ENCODE results near the gene FSTL4.

The FSTL4 gene

GRCh38 chr5:133525126-133525525 lies 87.2 kb downstream of the FSTL4 start:
- Mint-ChIP-seq H3K4me3 (no peak overlapping the region), H3K36me3 (ENCODE audit: low read depth) (no peaks in the 10 kb centered on the region), H3K27ac (no peak overlapping the region), H3K4me1 (ENCODE audit: low read depth) (no peaks in the 10 kb centered on the region), H3K27me3 (ENCODE audit: low read depth) (peaks cover 6% of the 10 kb centered on the region), H3K9me3 (no peaks in the 10 kb centered on the region)
- no peak for DNase-seq (ENCODE audit: low spot score)

DNA sequence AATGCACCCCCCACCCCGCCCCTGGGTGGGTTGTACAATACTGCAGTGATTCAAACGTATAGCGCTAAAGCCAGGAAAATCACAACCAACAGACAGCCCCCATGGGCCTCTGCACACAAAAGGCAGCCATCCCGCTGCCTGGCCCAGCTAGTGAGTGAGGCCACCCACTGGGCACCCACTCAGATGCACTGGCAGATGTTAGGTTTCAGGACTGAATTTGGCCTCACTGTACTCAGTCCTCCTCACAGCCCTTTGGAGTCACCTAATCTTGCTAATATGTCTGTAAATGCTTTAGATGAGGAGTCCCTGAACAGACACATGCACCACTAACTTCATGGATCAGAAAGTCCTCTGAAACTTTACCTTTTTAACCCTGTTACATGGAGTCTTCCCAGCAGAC lies 87.7 kb downstream of the FSTL4 start:
- Mint-ChIP-seq H3K4me1 (ENCODE audit: low read depth) (no peaks in the 10 kb centered on the region), H3K27ac (no peak overlapping the region), H3K27me3 (ENCODE audit: low read depth) (peaks cover 6% of the 10 kb centered on the region), H3K4me3 (no peak overlapping the region), H3K36me3 (ENCODE audit: low read depth) (no peaks in the 10 kb centered on the region), H3K9me3 (no peaks in the 10 kb centered on the region)
- DNase-seq (ENCODE audit: low spot score): no peak

GRCh38 chr5:133523961-133524586 lies 88.3 kb downstream of the FSTL4 start:
- Mint-ChIP-seq H3K27me3 (ENCODE audit: low read depth) (peaks cover 6% of the 10 kb centered on the region), H3K4me1 (ENCODE audit: low read depth) (no peaks in the 10 kb centered on the region), H3K4me3 (no peak overlapping the region), H3K36me3 (ENCODE audit: low read depth) (no peaks in the 10 kb centered on the region), H3K27ac (no peak overlapping the region), H3K9me3 (no peaks in the 10 kb centered on the region)
- no peak for DNase-seq (ENCODE audit: low spot score)

DNA sequence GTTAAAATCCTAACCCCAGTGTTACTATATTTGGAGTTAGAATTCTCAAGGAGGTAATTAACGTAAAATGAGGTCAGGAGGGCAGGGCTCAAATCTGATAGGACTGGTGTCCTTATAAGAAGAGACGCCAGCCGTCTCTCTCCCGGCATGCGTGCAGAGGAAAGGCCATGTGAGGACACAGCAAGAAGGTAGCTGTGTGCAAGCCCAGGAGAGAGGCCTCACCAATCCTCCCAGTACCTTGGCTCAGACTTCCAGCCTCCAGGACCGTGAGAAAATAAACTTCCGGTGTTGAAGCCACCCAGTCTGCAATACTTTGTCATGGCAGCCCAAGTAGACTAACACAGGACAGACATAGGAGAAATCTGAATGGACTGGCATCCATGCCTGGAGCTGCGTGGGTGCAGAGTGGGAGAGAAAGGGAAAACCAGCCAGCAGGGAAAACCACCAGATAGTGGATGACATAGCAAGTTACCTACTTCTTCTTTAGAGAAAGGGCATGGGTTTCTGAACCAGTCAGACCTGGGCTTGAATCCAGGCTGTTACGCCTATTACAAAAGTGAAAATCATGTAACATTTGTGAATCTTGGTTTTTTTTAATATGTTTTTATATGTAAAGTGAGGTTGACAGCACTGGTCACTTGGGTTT lies 89.2 kb downstream of the FSTL4 start:
- Mint-ChIP-seq H3K27me3 (ENCODE audit: low read depth) (peaks cover 6% of the 10 kb centered on the region), H3K4me3 (no peak overlapping the region), H3K36me3 (ENCODE audit: low read depth) (no peaks in the 10 kb centered on the region), H3K27ac (no peak overlapping the region), H3K4me1 (ENCODE audit: low read depth) (no peaks in the 10 kb centered on the region), H3K9me3 (no peaks in the 10 kb centered on the region)
- no peak for DNase-seq (ENCODE audit: low spot score)

GRCh38 chr5:133521801-133522200 lies 90.5 kb downstream of the FSTL4 start:
- Mint-ChIP-seq H3K27me3 (ENCODE audit: low read depth) (peaks cover 12% of the 10 kb centered on the region), H3K4me1 (ENCODE audit: low read depth) (no peaks in the 10 kb centered on the region), H3K9me3 (no peaks in the 10 kb centered on the region), H3K27ac (no peak overlapping the region), H3K36me3 (ENCODE audit: low read depth) (no peaks in the 10 kb centered on the region), H3K4me3 (no peak overlapping the region)
- DNase-seq (ENCODE audit: low spot score): no peak

DNA sequence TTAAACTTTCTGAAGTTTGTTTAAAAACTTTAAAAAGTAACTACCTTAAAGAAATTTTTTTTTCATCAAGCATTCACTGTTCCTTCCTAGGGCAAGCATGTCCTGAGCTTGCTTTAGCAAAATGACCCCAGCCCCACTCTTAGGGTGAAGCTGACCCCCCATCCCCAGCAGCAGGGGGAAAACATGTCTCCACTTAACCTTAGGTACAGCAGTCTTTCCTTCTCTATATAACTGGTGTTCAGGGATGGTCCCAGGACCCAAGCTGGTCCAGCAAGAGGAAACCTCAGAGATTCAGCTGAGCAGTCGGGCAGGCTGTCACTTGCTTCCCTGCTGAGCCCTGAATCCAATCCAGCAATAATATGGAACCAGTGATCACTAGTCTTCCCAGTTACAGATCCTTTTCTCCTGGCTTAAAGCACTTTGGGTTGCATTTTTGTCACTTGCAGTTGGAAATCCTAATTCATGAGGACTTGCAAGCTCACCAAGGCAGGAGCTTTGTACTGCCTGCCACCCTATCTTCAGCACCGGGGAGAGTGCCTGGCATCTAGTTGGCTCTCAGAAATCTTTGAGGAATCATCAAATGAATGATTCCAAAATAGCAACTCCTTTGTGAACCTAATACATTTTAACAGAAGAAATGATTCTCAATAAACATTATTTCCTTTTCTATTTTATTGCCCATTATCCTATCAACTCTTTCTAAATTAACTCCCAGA lies 91.2 kb downstream of the FSTL4 start:
- Mint-ChIP-seq H3K27ac (no peak overlapping the region), H3K27me3 (ENCODE audit: low read depth) (peaks cover 12% of the 10 kb centered on the region), H3K4me3 (no peak overlapping the region), H3K36me3 (ENCODE audit: low read depth) (no peaks in the 10 kb centered on the region), H3K9me3 (no peaks in the 10 kb centered on the region), H3K4me1 (ENCODE audit: low read depth) (no peaks in the 10 kb centered on the region)
- no peak for DNase-seq (ENCODE audit: low spot score)

GRCh38 chr5:133520062-133520461 lies 92.3 kb downstream of the FSTL4 start:
- no peak for DNase-seq (ENCODE audit: low spot score)
- H3K9me3 Mint-ChIP-seq: no peaks in the 10 kb centered on the region
- peaks cover 12% of the 10 kb centered on the region for H3K27me3 Mint-ChIP-seq (ENCODE audit: low read depth)
- no peaks in the 10 kb centered on the region for H3K36me3 Mint-ChIP-seq (ENCODE audit: low read depth)
- no peak overlapping the region for H3K27ac Mint-ChIP-seq
- H3K4me3 Mint-ChIP-seq: no peak overlapping the region
- H3K4me1 Mint-ChIP-seq (ENCODE audit: low read depth): no peaks in the 10 kb centered on the region

GRCh38 chr5:133519191-133519590 lies 93.2 kb downstream of the FSTL4 start:
- Mint-ChIP-seq H3K4me1 (ENCODE audit: low read depth) (no peaks in the 10 kb centered on the region), H3K9me3 (no peaks in the 10 kb centered on the region), H3K4me3 (no peak overlapping the region), H3K27ac (no peak overlapping the region), H3K27me3 (ENCODE audit: low read depth) (peaks cover 12% of the 10 kb centered on the region), H3K36me3 (ENCODE audit: low read depth) (no peaks in the 10 kb centered on the region)
- DNase-seq (ENCODE audit: low spot score): no peak

- Mint-ChIP-seq H3K27me3 (ENCODE audit: low read depth) (peaks cover 5% of the 10 kb centered on the region), H3K27ac (no peak overlapping the region), H3K36me3 (ENCODE audit: low read depth) (no peaks in the 10 kb centered on the region), H3K9me3 (no peaks in the 10 kb centered on the region), H3K4me1 (ENCODE audit: low read depth) (no peaks in the 10 kb centered on the region), H3K4me3 (no peak overlapping the region)
- no peak for DNase-seq (ENCODE audit: low spot score)
Measured at GRCh38 chr5:133514456-133514855, 97.9 kb downstream of the FSTL4 start.

DNA sequence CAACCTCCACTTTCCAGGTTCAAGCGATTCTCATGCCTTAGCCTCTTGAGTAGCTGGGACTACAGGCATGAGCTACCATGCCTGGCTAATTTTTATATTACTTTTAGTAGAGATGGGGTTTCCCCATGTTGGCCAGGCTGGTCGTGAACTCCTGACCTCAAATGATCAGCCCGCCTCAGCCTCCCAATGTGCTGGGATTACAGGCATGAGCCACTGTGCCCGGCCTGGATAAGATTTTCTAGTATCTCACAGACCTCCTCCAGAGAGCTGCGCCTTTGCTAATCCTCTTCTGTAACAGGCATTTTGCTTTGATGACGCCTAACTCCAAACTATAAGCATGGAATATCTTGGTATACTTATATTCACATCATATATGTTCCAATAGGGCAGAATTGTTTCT lies 99.4 kb downstream of the FSTL4 start:
- Mint-ChIP-seq H3K36me3 (ENCODE audit: low read depth) (no peaks in the 10 kb centered on the region), H3K9me3 (no peaks in the 10 kb centered on the region), H3K27me3 (ENCODE audit: low read depth) (peaks cover 5% of the 10 kb centered on the region), H3K4me3 (no peak overlapping the region), H3K27ac (no peak overlapping the region), H3K4me1 (ENCODE audit: low read depth) (peaks cover 4% of the 10 kb centered on the region)
- DNase-seq (ENCODE audit: low spot score): no peak

DNA sequence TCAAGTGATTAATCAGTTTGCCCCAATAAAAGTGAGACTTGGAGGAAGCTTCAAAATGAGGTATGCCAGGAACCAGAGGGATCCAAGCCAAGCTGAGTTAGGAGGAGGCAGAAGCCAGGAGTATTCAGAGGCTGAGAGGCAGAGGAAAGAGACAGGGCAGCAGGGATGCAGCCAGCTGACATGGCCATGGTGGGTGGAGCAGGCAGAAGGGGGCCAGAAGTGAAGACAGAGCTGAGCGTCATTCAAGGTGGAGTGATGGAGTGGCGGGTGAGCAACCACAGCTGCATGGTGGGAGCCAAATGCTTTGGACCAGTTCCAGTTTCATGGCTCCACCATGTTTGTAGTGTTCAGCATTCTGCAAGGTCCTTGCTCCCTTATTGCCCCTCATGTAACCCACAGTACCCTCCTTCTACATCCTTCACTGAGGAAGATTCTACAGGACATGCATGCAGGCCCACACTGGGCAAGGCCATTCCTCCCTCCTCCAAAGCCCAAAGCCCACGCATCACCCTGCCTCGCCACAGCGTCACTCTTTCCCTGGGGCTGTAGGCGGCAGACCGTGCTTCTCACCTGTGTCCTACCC lies 100.6 kb downstream of the FSTL4 start:
- peaks cover 4% of the 10 kb centered on the region for H3K4me1 Mint-ChIP-seq (ENCODE audit: low read depth)
- no peak overlapping the region for H3K27ac Mint-ChIP-seq
- no peaks in the 10 kb centered on the region for H3K9me3 Mint-ChIP-seq
- no peaks in the 10 kb centered on the region for H3K36me3 Mint-ChIP-seq (ENCODE audit: low read depth)
- no peak overlapping the region for H3K4me3 Mint-ChIP-seq
- no peaks in the 10 kb centered on the region for H3K27me3 Mint-ChIP-seq (ENCODE audit: low read depth)
- no peak for DNase-seq (ENCODE audit: low spot score)

- DNase-seq (ENCODE audit: low spot score): no peak
- Mint-ChIP-seq H3K4me1 (ENCODE audit: low read depth) (peaks cover 4% of the 10 kb centered on the region), H3K27me3 (ENCODE audit: low read depth) (no peaks in the 10 kb centered on the region), H3K9me3 (no peaks in the 10 kb centered on the region), H3K4me3 (no peak overlapping the region), H3K36me3 (ENCODE audit: low read depth) (no peaks in the 10 kb centered on the region), H3K27ac (no peak overlapping the region)
Measured at GRCh38 chr5:133510634-133511262, 101.6 kb downstream of the FSTL4 start.

- Mint-ChIP-seq H3K36me3 (ENCODE audit: low read depth) (no peaks in the 10 kb centered on the region), H3K4me3 (no peak overlapping the region), H3K9me3 (no peaks in the 10 kb centered on the region), H3K4me1 (ENCODE audit: low read depth) (peaks cover 4% of the 10 kb centered on the region), H3K27ac (no peak overlapping the region), H3K27me3 (ENCODE audit: low read depth) (peaks cover 5% of the 10 kb centered on the region)
- no peak for DNase-seq (ENCODE audit: low spot score)
Measured at GRCh38 chr5:133509742-133510079, 102.6 kb downstream of the FSTL4 start.

All from T-helper 2 cell treated with Interferon-gamma antibody and Interleukin-4, amounts not matched to agents 5 μg/mL and 100 μg/mL, for 36 hours (primary cell).